Peyer's patch (tissue), 4 donors: Measurements from ENCODE around the gene PHETA1. TPM values are rescaled to one million over a fixed set of nuclear protein-coding genes. Genes with fewer than 3 reads are reported as not detected.
"Not testable (repeated sequence)": the region's sequence is repeated elsewhere in the genome, so short reads cannot be mapped to it uniquely, and the experiment has no call there.

Source experiments
- DNase-seq, 3 donors: peaks; one replicate each; pipeline ENCODE4 v3.0.0-alpha.2; 2017 to 2019
- H3K27ac ChIP-seq, 4 donors: fragments of 200-600 bp; sonication (generic); one replicate each; pipeline ENCODE4 v1.5.1; 2016 to 2019
- H3K27me3 ChIP-seq, 2 donors: fragments of 200-600 bp; sonication (generic); one replicate each; pipeline ENCODE4 v1.5.1; 2019
- H3K36me3 ChIP-seq, 3 donors: fragments of 200-600 bp; sonication (generic); one replicate each; pipeline ENCODE4 v1.5.1; 2016 to 2019
- H3K4me1 ChIP-seq, 4 donors: fragments of 200-600 bp; sonication (generic); one replicate each; pipeline ENCODE4 v1.5.1; 2016 to 2019
- H3K4me3 ChIP-seq, 4 donors: fragments of 200-600 bp; sonication (generic); 1 replicate in 3 of 4; 2 replicates in 1 of 4; pipeline ENCODE4 v1.5.1; 2016 to 2019; ENCODE audit warnings: mild to moderate bottlenecking in 1 of 4
- H3K9me3 ChIP-seq, 4 donors: fragments of 200-600 bp; sonication (generic); one replicate each; pipeline ENCODE4 v1.5.1; 2016 to 2019; ENCODE audit warnings: mild to moderate bottlenecking in 1 of 4
- CTCF ChIP-seq, 6 experiments: fragments of 450-650 bp in 4 of 6; fragments of 200-600 bp in 2 of 6; sonication (generic) in 1 of 6; IDR thresholded peaks; one replicate each; pipeline ENCODE4 v1.5.1; 2017 to 2019; ENCODE audit warnings: antibody characterized with exemption in 6 of 6, mild to moderate bottlenecking in 3 of 6, moderate library complexity in 1 of 6
- POLR2A ChIP-seq, 2 donors: fragments of 450-650 bp; IDR thresholded peaks; one replicate each; pipeline ENCODE4 v1.5.1; 2017; ENCODE audit warnings: antibody characterized with exemption in 2 of 2, mild to moderate bottlenecking in 2 of 2, moderate library complexity in 2 of 2
- total RNA-seq, 4 donors: library from RNA; depleted of rRNA; stranded (reverse); fragments of >200 nt; gene quantifications; one replicate each; pipeline ENCODE4 v1.1.0, GENCODE V29; 2016

Gene PHETA1
- total RNA-seq, 4 donors from 2014 or later, result 43.2 to 64.6 (median 51.0) TPM

- Histone ChIP-seq H3K27me3 (no peaks in the 10 kb centered on the region), H3K27ac (no peak overlapping the region), H3K4me3 (no peak overlapping the region), H3K36me3 (no peaks in the 10 kb centered on the region), H3K4me1 (peaks cover 0 to 38% (median 18%) of the 10 kb centered on the region in 4 donors), H3K9me3 (no peaks in the 10 kb centered on the region)
- no peak for DNase-seq
- no peak for TF ChIP-seq POLR2A (IDR thresholded peaks at IDR 0.05)
- no peak for TF ChIP-seq CTCF (IDR thresholded peaks at IDR 0.05)
These were observed 32.3 kb upstream of the PHETA1 start for GRCh38 chr12:111401167-111401605.

- H3K9me3 ChIP-seq, H3K27me3 ChIP-seq, DNase-seq, H3K4me3 ChIP-seq, H3K36me3 ChIP-seq: not testable (repeated sequence)
- H3K4me1 ChIP-seq, result peaks cover 0 to 34% (median 14%) of the 10 kb centered on the region in 4 donors
- H3K27ac ChIP-seq, result peak overlapping the region in 2 of 4 donors; percentile 26 to 29
These were observed 31.0 kb upstream of the PHETA1 start for GRCh38 chr12:111399741-111400404.

- Histone ChIP-seq H3K9me3 (no peaks in the 10 kb centered on the region), H3K4me1 (peaks cover 0 to 23% (median 6%) of the 10 kb centered on the region in 4 donors), H3K27ac (peak overlapping the region in 3 of 4 donors; percentile 26 to 41 (median 29)), H3K4me3 (no peak overlapping the region), H3K27me3 (no peaks in the 10 kb centered on the region), H3K36me3 (no peaks in the 10 kb centered on the region)
- DNase-seq, result no peak
- TF ChIP-seq POLR2A (IDR thresholded peaks at IDR 0.05) (no peak), CTCF (IDR thresholded peaks at IDR 0.05) (no peak)
These were observed 29.6 kb upstream of the PHETA1 start for GRCh38 chr12:111398530-111398929.

- peak overlapping the region; percentile 47 to 59 (median 50) for H3K27ac ChIP-seq
- no peaks in the 10 kb centered on the region for H3K36me3 ChIP-seq
- peak overlapping the region; percentile 7 to 36 (median 28) for H3K4me3 ChIP-seq
- peak; percentile 98 to 99 (median 99) for TF ChIP-seq CTCF (IDR thresholded peaks at IDR 0.05)
- no peak for TF ChIP-seq POLR2A (IDR thresholded peaks at IDR 0.05)
- H3K27me3 ChIP-seq, result no peaks in the 10 kb centered on the region
- DNase-seq, result peak; percentile 79 to 93 (median 92)
- H3K9me3 ChIP-seq, result no peaks in the 10 kb centered on the region
- peaks cover 0 to 13% (median 3%) of the 10 kb centered on the region in 4 donors for H3K4me1 ChIP-seq
These were observed 28.0 kb upstream of the PHETA1 start for GRCh38 chr12:111396726-111397445.

- H3K9me3 ChIP-seq, H3K4me3 ChIP-seq, H3K27me3 ChIP-seq, DNase-seq, H3K36me3 ChIP-seq: not testable (repeated sequence)
- H3K4me1 ChIP-seq, result peaks cover 0 to 13% (median 3%) of the 10 kb centered on the region in 4 donors
- H3K27ac ChIP-seq, result peak overlapping the region in 1 of 4 donors; percentile 59
These were observed 27.4 kb upstream of the PHETA1 start for GRCh38 chr12:111396271-111396670.

GRCh38 chr12:111395336-111396187 is 26.7 kb upstream of the PHETA1 start:
- no peaks in the 10 kb centered on the region for H3K9me3 ChIP-seq
- H3K4me3 ChIP-seq, result no peak overlapping the region
- DNase-seq, result no peak
- H3K27me3 ChIP-seq, result no peaks in the 10 kb centered on the region
- H3K4me1 ChIP-seq, result peaks cover 0 to 13% (median 3%) of the 10 kb centered on the region in 4 donors
- no peaks in the 10 kb centered on the region for H3K36me3 ChIP-seq
- no peak overlapping the region for H3K27ac ChIP-seq
- TF ChIP-seq CTCF (IDR thresholded peaks at IDR 0.05) (no peak), POLR2A (IDR thresholded peaks at IDR 0.05) (no peak)
